ENCODE data around the gene FIBP.

The FIBP gene

GRCh38 chr11:65888163-65888814 lies at the start of gene FIBP:
FIBP (minus strand) TSS chr11:65888471; CDS start chr11:65888418, 53 bp downstream.
- Histone ChIP-seq H3K36me3 (replicated peaks) (peaks cover 45% of the 10 kb centered on the region), H3K27ac (peak within 1 kb of the TSS; percentile 80), H3K4me3 (ENCODE audit: low read depth, low read length) (peak within 1 kb of the TSS; percentile 86), H3K27me3 (replicated peaks) (no peaks in the 10 kb centered on the region)
- DNase-seq, result peak; percentile 95
- TF ChIP-seq CTCF (IDR thresholded peaks at IDR 0.05; ENCODE audit: low read depth, low read length, missing control alignments), result peak; percentile 80
- in situ Hi-C loops (cut with HindIII; ENCODE audit: low pct_ligation_motif_present, low sequenced_read_pairs), result no loop called here

GRCh38 chr11:65937766-65938165 lies 49.5 kb upstream of the FIBP start:
- TF ChIP-seq CTCF (IDR thresholded peaks at IDR 0.05; ENCODE audit: low read depth, low read length, missing control alignments), result no peak
- in situ Hi-C loops (cut with HindIII; ENCODE audit: low pct_ligation_motif_present, low sequenced_read_pairs), result no loop called here
- H3K36me3 ChIP-seq (replicated peaks), result no peaks in the 10 kb centered on the region

GRCh38 chr11:65934014-65934413 lies 45.7 kb upstream of the FIBP start:
- in situ Hi-C loops (cut with HindIII; ENCODE audit: low pct_ligation_motif_present, low sequenced_read_pairs), result no loop called here
- no peak for TF ChIP-seq CTCF (IDR thresholded peaks at IDR 0.05; ENCODE audit: low read depth, low read length, missing control alignments)
- no peak overlapping the region for H3K4me3 ChIP-seq (ENCODE audit: low read depth, low read length)

More at GRCh38 chr11:65937766-65938165, 49.5 kb upstream of the FIBP start:
- no peak for DNase-seq
- no peaks in the 10 kb centered on the region for H3K27me3 ChIP-seq (replicated peaks)
- no peak overlapping the region for H3K27ac ChIP-seq
- H3K4me3 ChIP-seq (ENCODE audit: low read depth, low read length), result no peak overlapping the region

GRCh38 chr11:65932558-65932919 lies 44.3 kb upstream of the FIBP start:
- Histone ChIP-seq H3K36me3 (replicated peaks) (no peaks in the 10 kb centered on the region), H3K27me3 (replicated peaks) (no peaks in the 10 kb centered on the region), H3K4me3 (ENCODE audit: low read depth, low read length) (no peak overlapping the region), H3K27ac (no peak overlapping the region)
- peak; percentile 24 for DNase-seq
- TF ChIP-seq CTCF (IDR thresholded peaks at IDR 0.05; ENCODE audit: low read depth, low read length, missing control alignments), result no peak
- in situ Hi-C loops (cut with HindIII; ENCODE audit: low pct_ligation_motif_present, low sequenced_read_pairs), result no loop called here

More at GRCh38 chr11:65934014-65934413, 45.7 kb upstream of the FIBP start:
- DNase-seq, result no peak
- no peaks in the 10 kb centered on the region for H3K27me3 ChIP-seq (replicated peaks)
- H3K27ac ChIP-seq, result no peak overlapping the region
- no peaks in the 10 kb centered on the region for H3K36me3 ChIP-seq (replicated peaks)

- no peaks in the 10 kb centered on the region for H3K36me3 ChIP-seq (replicated peaks)
- no peak overlapping the region for H3K4me3 ChIP-seq (ENCODE audit: low read depth, low read length)
- no peak for DNase-seq
- no peak for TF ChIP-seq CTCF (IDR thresholded peaks at IDR 0.05; ENCODE audit: low read depth, low read length, missing control alignments)
- no peaks in the 10 kb centered on the region for H3K27me3 ChIP-seq (replicated peaks)
- in situ Hi-C loops (cut with HindIII; ENCODE audit: low pct_ligation_motif_present, low sequenced_read_pairs), result no loop called here
- no peak overlapping the region for H3K27ac ChIP-seq
These were observed 43.7 kb upstream of the FIBP start for GRCh38 chr11:65931773-65932557.
